Trophoblast cell (in vitro differentiated cells and primary cell): ENCODE results near the gene MBTPS1.

Source experiments
- DNase-seq, 2 donors: peaks; one replicate each; pipeline ENCODE4 v3.0.0-alpha.2; 2016
- H2AFZ ChIP-seq: 2 replicates; pipeline ENCODE4 v1.6.1; 2013; ENCODE audit warnings: low read length, moderate library complexity, mild to moderate bottlenecking; ENCODE audit not compliant: insufficient read depth, poor library complexity
- H2AK5ac ChIP-seq: 2 replicates; pipeline ENCODE4 v1.6.1; 2013; ENCODE audit warnings: mild to moderate bottlenecking, low read length
- H2BK120ac ChIP-seq: 2 replicates; pipeline ENCODE4 v1.6.1; 2013; ENCODE audit warnings: low read length, mild to moderate bottlenecking, moderate library complexity; ENCODE audit not compliant: insufficient read depth, poor library complexity
- H2BK12ac ChIP-seq: 2 replicates; pipeline ENCODE4 v1.6.1; 2013; ENCODE audit warnings: mild to moderate bottlenecking, low read length, moderate library complexity
- H2BK5ac ChIP-seq: 2 replicates; pipeline ENCODE4 v1.6.1; 2013; ENCODE audit warnings: low read length, low read depth, moderate library complexity, mild to moderate bottlenecking; ENCODE audit not compliant: poor library complexity
- H3K14ac ChIP-seq: 2 replicates; pipeline ENCODE4 v1.6.1; 2013; ENCODE audit warnings: mild to moderate bottlenecking, low read length
- H3K18ac ChIP-seq: 2 replicates; pipeline ENCODE4 v1.6.1; 2013; ENCODE audit warnings: mild to moderate bottlenecking, low read length
- H3K23ac ChIP-seq: 2 replicates; pipeline ENCODE4 v1.6.1; 2013; ENCODE audit warnings: low read length
- H3K27ac ChIP-seq: 2 replicates; pipeline ENCODE4 v1.5.1; 2013; ENCODE audit warnings: low read depth, mild to moderate bottlenecking, inconsistent platforms, low read length, moderate library complexity
- H3K27me3 ChIP-seq: 2 replicates; pipeline ENCODE4 v1.6.1; 2013; ENCODE audit warnings: inconsistent platforms, mild to moderate bottlenecking, low read length, moderate library complexity; ENCODE audit not compliant: insufficient read depth
- H3K36me3 ChIP-seq, 2 experiments: 1 replicate in 1 of 2; 2 replicates in 1 of 2; pipeline ENCODE4 v1.6.1; 2013; ENCODE audit warnings: low read length in 2 of 2, mild to moderate bottlenecking in 2 of 2, moderate library complexity in 1 of 2; ENCODE audit not compliant: insufficient read depth in 2 of 2, control insufficient read depth in 1 of 2
- H3K4ac ChIP-seq: 2 replicates; pipeline ENCODE4 v1.6.1; 2013; ENCODE audit warnings: low read depth, mild to moderate bottlenecking, low read length, moderate library complexity
- H3K4me1 ChIP-seq, 2 experiments: 1 replicate in 1 of 2; 2 replicates in 1 of 2; pipeline ENCODE4 v1.6.1; 2013; ENCODE audit warnings: low read length in 2 of 2, mild to moderate bottlenecking in 2 of 2, moderate library complexity in 1 of 2; ENCODE audit not compliant: insufficient read depth in 2 of 2, control insufficient read depth in 1 of 2
- H3K4me2 ChIP-seq: 2 replicates; pipeline ENCODE4 v1.6.1; 2013; ENCODE audit warnings: inconsistent platforms, mild to moderate bottlenecking, low read length, moderate library complexity
- H3K4me3 ChIP-seq: 2 replicates; pipeline ENCODE4 v1.5.1; 2013; ENCODE audit warnings: mild to moderate bottlenecking, low read depth, low read length, inconsistent platforms
- H3K79me1 ChIP-seq: one replicate; pipeline ENCODE4 v1.6.1; 2013; ENCODE audit warnings: low read length
- H3K79me2 ChIP-seq: 2 replicates; pipeline ENCODE4 v1.6.1; 2013; ENCODE audit warnings: low read length, mild to moderate bottlenecking; ENCODE audit not compliant: control insufficient read depth, insufficient read depth, poor library complexity
- H3K9ac ChIP-seq: 2 replicates; pipeline ENCODE4 v1.6.1; 2013; ENCODE audit warnings: mild to moderate bottlenecking, low read length
- H3K9me3 ChIP-seq: 2 replicates; pipeline ENCODE4 v1.6.1; 2013; ENCODE audit warnings: low read depth, mild to moderate bottlenecking, control low read depth, inconsistent platforms, low read length; ENCODE audit not compliant: insufficient read depth
- H4K12ac ChIP-seq: 2 replicates; pipeline ENCODE4 v1.6.1; 2013; ENCODE audit warnings: low read depth, mild to moderate bottlenecking, low read length, moderate library complexity
- H4K8ac ChIP-seq: 2 replicates; pipeline ENCODE4 v1.6.1; 2013; ENCODE audit warnings: low read depth, mild to moderate bottlenecking, low read length, moderate library complexity
- H4K91ac ChIP-seq: one replicate; pipeline ENCODE4 v1.6.1; 2013; ENCODE audit warnings: low read depth, mild to moderate bottlenecking, low read length, moderate library complexity
- WGBS: extraction: QIAGEN DNeasy Blood & Tissue Kit; methylation state at CpG from one replicate; pipeline ENCODE4 v1.1.7; 2013; ENCODE audit warnings: missing lambda C conversion rate; ENCODE audit not compliant: insufficient read length, insufficient coverage; ENCODE audit errors: extremely low coverage; 5-methylcytosine and 5-hydroxymethylcytosine counted together

Gene MBTPS1

GRCh38 chr16:84043486-84044117 lies 73.1 kb downstream of the MBTPS1 start:
- DNase-seq = no peak
- no peaks in the 10 kb centered on the region for H3K79me1 ChIP-seq
- no peak overlapping the region for H3K27ac ChIP-seq
- H2BK5ac ChIP-seq = no peak overlapping the region
- H4K8ac ChIP-seq = no peak overlapping the region
- H3K36me3 ChIP-seq = no peaks in the 10 kb centered on the region
- no peak overlapping the region for H2AFZ ChIP-seq
- no peak overlapping the region for H3K18ac ChIP-seq
- no peak overlapping the region for H2BK120ac ChIP-seq
- H3K4ac ChIP-seq = no peak overlapping the region
- peaks cover 0 to 3% of the 10 kb centered on the region in 2 experiments for H3K4me1 ChIP-seq
- no CpG with 5 or more reads among the region's 18 CpGs for WGBS
- H3K4me2 ChIP-seq = no peak overlapping the region
- H3K9me3 ChIP-seq = no peaks in the 10 kb centered on the region
- no peak overlapping the region for H4K12ac ChIP-seq
- no peak overlapping the region for H2BK12ac ChIP-seq
- H3K14ac ChIP-seq = no peak overlapping the region
- H3K9ac ChIP-seq = no peak overlapping the region
- H3K79me2 ChIP-seq = no peaks in the 10 kb centered on the region
- no peak overlapping the region for H4K91ac ChIP-seq
- no peak overlapping the region for H2AK5ac ChIP-seq
- no peaks in the 10 kb centered on the region for H3K27me3 ChIP-seq
- H3K23ac ChIP-seq = no peak overlapping the region
- no peak overlapping the region for H3K4me3 ChIP-seq

GRCh38 chr16:84042879-84043485 lies 73.8 kb downstream of the MBTPS1 start:
- Histone ChIP-seq H3K4me3 (peak overlapping the region; percentile 8), H3K27ac (no peak overlapping the region), H3K9me3 (no peaks in the 10 kb centered on the region), H3K18ac (no peak overlapping the region), H3K79me1 (no peaks in the 10 kb centered on the region), H2BK120ac (no peak overlapping the region), H3K4me1 (peaks cover 0 to 3% of the 10 kb centered on the region in 2 experiments), H4K12ac (no peak overlapping the region), H4K91ac (no peak overlapping the region), H3K79me2 (no peaks in the 10 kb centered on the region), H2AK5ac (no peak overlapping the region), H3K14ac (no peak overlapping the region), H3K4me2 (no peak overlapping the region), H3K36me3 (no peaks in the 10 kb centered on the region), H3K23ac (no peak overlapping the region), H2BK5ac (no peak overlapping the region), H3K9ac (no peak overlapping the region), H3K4ac (no peak overlapping the region), H3K27me3 (no peaks in the 10 kb centered on the region), H2AFZ (no peak overlapping the region), H4K8ac (no peak overlapping the region), H2BK12ac (no peak overlapping the region)
- no peak for DNase-seq
- no CpG with 5 or more reads among the region's 22 CpGs for WGBS

GRCh38 chr16:84042308-84042878 lies 74.3 kb downstream of the MBTPS1 start, which contains the start of gene SLC38A8:
Gene SLC38A8 (minus strand): TSS chr16:84042795. CDS start chr16:84042157, 638 bp downstream.
- H3K36me3 ChIP-seq = no peaks in the 10 kb centered on the region
- no peak within 1 kb of the TSS for H3K23ac ChIP-seq
- no peak within 1 kb of the TSS for H4K12ac ChIP-seq
- no peak within 1 kb of the TSS for H3K4ac ChIP-seq
- H4K91ac ChIP-seq = no peak within 1 kb of the TSS
- peaks cover 0 to 3% of the 10 kb centered on the region in 2 experiments for H3K4me1 ChIP-seq
- H3K4me2 ChIP-seq = no peak within 1 kb of the TSS
- no peaks in the 10 kb centered on the region for H3K79me1 ChIP-seq
- no peak within 1 kb of the TSS for H3K9ac ChIP-seq
- no peak within 1 kb of the TSS for H3K14ac ChIP-seq
- no peak within 1 kb of the TSS for H2AK5ac ChIP-seq
- H3K18ac ChIP-seq = no peak within 1 kb of the TSS
- no peak within 1 kb of the TSS for H2BK5ac ChIP-seq
- H3K79me2 ChIP-seq = no peaks in the 10 kb centered on the region
- H2BK120ac ChIP-seq = no peak within 1 kb of the TSS
- H2BK12ac ChIP-seq = no peak within 1 kb of the TSS
- H3K9me3 ChIP-seq = no peaks in the 10 kb centered on the region
- WGBS = no CpG with 5 or more reads among the region's 9 CpGs
- DNase-seq = no peak
- H3K27ac ChIP-seq = no peak within 1 kb of the TSS
- no peaks in the 10 kb centered on the region for H3K27me3 ChIP-seq
- peak within 1 kb of the TSS; percentile 8 for H3K4me3 ChIP-seq
- H4K8ac ChIP-seq = no peak within 1 kb of the TSS
- no peak within 1 kb of the TSS for H2AFZ ChIP-seq

- Histone ChIP-seq H3K36me3 (no peaks in the 10 kb centered on the region), H4K8ac (no peak overlapping the region), H3K14ac (no peak overlapping the region), H3K4me2 (no peak overlapping the region), H3K9me3 (no peaks in the 10 kb centered on the region), H2AK5ac (no peak overlapping the region), H3K9ac (no peak overlapping the region), H3K4me1 (peaks cover 0 to 3% of the 10 kb centered on the region in 2 experiments), H3K79me2 (no peaks in the 10 kb centered on the region), H2BK120ac (no peak overlapping the region), H2BK5ac (no peak overlapping the region), H4K12ac (no peak overlapping the region), H2BK12ac (no peak overlapping the region), H3K4me3 (no peak overlapping the region), H3K27me3 (no peaks in the 10 kb centered on the region), H3K4ac (no peak overlapping the region), H3K18ac (no peak overlapping the region), H3K79me1 (no peaks in the 10 kb centered on the region), H3K27ac (no peak overlapping the region), H2AFZ (no peak overlapping the region), H4K91ac (no peak overlapping the region), H3K23ac (no peak overlapping the region)
- no CpG with 5 or more reads among the region's 17 CpGs for WGBS
- no peak for DNase-seq
Measured at GRCh38 chr16:84041881-84042280, 74.9 kb downstream of the MBTPS1 start.
